NCI-H446 (cell line): ENCODE results near the gene FAM13C.
"Not testable (repeated sequence)": the region's sequence is repeated elsewhere in the genome, so short reads cannot be mapped to it uniquely, and the experiment has no call there.

Experiments
- DNase-seq, 2 experiments: peaks; one replicate each; lab custom pipeline; 2025; lab: John Stamatoyannopoulos, UW

The FAM13C gene

DNA sequence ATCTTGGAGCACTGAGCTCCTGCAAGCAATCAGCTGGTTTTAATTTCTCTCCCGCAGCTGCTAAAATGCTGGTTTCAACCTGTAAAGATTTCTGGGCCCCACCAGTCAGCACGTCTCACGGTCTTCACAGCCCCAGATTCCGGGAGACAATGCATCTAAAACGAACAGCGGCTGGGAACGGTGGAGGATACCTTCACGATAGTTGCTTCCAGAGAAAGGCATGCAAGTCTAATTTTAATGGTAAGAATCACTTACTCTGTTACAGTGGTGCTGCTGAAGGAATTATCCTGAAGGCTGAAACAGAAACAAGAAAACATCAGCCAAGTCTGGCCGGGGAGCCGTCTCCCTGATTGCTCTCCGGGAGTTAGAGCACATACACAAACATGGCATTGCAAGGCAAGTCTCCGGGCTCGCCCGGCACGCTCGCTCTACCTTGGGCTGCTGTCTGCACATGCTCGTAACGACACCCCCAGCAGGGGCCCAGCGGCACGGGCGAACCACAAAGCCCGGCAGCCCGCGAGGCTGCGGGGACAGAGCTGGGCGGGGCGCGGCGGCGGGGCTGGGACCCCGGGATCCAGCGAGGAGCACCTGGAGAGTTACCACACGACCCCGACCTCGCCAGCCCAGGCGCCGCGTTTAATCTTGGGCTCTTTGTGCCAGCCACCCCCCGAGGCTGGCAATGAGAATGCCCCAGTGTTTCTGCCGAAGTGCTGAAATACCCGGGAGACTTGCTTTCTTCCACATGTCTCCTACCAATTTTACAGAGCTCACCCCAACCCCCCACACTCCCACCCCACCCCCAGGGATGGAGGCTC lies at the start of gene FAM13C:
Gene FAM13C (minus strand): TSS at position 406 of the 815 bp plus-strand sequence. CDS start 89 bp downstream, at position 317.
- DNase-seq, result peak; percentile 18 to 65

DNA sequence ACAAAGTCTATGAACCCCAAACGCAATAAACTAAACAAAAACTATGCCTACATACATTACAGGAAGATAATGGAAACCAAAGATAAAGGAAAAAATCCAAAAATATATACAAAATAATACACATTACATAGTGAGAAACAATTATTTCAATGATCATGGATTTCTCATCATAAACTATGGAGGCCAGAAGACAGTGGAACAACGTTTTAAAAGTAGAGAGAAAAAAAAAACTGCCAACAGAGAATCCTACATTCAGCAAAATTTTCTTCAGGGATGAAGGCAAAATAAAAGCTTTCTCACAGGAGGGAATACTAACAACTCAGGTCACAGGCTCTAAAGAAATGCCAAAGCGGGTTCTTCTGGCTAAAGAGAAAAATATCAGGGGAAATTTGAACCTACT lies 42.9 kb upstream of the FAM13C start:
- no peak for DNase-seq

DNA sequence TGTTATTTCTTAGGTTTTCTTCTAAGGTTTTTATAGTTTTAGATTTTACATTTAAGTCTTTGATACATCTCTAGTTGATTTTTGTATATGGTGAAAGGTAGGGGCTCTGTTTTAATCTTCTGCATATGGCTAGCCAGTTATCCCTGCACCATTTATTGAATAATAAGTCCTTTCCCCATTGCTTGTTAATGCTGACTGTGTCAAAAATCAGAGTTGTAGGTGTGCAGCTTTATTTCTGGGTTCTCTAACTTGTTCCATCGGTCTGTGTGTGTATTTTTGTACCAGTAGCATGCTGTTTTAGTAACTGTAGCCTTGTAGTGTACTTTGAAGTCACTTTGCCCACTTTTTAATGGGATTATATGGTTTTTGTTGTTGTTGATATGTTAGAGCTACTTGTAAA lies 37.9 kb upstream of the FAM13C start:
- no peak for DNase-seq

DNA sequence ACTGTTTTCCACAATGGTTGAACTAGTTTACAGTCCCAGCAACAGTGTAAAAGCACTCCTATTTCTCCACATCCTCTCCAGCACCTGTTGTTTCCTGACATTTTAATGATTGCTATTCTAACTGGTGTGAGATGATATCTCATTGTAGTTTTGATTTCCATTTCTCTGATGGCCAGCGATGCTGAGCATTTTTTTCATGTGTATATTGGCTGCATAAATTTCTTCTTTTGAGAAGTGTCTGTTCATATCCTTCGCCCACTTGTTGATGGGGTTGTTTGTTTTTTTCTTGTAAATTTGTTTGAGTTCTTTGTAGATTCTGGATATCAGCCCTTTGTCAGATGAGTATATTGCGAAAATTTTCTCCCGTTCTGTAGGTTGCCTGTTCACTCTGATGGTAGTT lies 37.0 kb upstream of the FAM13C start:
- DNase-seq, result not testable (repeated sequence)

DNA sequence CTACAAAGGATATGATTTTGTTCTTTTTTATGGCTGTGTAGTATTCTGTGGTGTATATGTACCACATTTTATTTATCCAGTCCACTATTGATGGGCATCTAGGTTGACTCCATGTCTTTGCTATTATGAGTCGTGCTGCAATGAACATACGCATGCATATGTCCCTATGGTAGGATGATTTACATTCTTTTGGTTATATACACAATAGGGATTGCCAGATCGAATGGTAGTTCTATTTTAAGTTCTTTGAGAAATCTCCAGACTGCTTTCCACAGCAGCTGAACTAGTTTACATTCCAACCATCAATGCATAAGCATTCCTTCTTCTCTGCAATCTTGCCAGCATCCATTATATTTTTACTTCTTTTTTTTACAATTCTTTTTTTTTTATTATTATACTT lies 35.6 kb upstream of the FAM13C start:
- no peak for DNase-seq

DNA sequence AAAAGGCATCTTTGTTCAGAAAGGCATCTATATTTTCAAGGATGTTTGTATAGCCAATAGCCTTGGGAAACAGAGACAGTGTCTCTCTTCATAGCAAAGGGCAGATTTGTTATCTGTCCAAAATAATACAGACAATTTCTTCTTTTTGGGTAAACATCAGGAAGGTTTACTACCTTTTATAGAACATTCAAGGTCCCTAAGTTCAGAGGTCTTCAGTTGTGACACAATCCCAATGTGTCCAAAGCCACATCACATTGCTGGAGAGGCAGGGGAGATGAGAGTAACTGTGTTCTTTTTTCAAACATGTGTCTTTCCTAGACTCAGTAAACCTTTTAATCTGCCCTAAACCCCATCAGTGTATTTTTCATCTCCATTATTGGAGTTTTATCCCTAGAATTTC lies 33.6 kb upstream of the FAM13C start:
- no peak for DNase-seq

DNA sequence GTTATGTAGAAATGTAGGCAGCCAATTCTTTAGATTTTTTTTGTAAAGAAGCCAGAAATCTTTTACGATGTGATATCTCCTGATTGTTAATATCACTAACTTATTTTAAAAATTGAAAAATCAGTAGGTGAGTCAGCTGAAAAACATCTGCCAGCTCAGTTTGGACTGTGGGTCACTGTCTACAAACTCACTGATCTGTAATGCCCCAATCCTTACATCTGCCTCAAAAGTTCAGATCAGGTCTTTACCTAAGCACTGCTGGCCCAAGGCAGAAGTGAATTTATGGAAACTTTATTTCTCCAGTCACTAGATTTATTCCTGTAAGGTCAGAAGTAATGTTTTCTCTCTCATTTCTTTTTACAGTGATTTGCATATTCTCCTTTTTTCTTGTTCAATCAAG lies 31.0 kb upstream of the FAM13C start:
- no peak for DNase-seq

DNA sequence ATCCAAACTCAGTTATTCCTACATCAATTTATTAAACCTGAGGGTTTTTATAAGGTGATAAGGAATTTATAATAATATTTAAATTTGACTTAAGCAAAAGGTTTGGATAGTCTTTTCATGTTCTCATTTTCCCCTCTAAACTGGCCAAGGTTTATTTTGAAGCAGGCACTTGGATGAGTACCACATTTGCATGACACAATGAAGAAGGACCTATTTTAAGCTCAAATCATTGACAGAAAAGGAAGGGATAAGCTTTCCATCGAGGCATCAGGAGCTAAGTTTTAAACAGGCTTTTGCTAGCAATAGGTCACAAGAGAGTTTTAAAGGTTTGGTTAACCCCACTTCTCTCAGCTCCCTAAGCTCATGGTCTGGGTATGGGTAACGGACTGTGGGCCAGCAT lies 28.7 kb upstream of the FAM13C start:
- no peak for DNase-seq

DNA sequence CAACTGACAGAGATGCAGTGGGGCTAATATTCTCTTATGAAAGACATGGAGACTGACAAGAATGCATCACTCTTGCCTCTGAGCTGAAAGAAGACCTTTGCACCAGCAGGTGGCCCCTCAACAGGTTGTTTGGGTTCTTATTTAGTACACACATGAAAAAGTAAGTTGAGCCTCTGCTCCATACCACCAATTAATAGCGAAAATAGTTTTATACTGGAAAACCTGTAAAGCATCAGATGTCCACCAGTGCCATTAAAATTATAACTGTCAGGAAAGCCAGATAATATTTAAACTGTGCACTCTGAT lies 26.3 kb upstream of the FAM13C start:
- DNase-seq, result no peak

DNA sequence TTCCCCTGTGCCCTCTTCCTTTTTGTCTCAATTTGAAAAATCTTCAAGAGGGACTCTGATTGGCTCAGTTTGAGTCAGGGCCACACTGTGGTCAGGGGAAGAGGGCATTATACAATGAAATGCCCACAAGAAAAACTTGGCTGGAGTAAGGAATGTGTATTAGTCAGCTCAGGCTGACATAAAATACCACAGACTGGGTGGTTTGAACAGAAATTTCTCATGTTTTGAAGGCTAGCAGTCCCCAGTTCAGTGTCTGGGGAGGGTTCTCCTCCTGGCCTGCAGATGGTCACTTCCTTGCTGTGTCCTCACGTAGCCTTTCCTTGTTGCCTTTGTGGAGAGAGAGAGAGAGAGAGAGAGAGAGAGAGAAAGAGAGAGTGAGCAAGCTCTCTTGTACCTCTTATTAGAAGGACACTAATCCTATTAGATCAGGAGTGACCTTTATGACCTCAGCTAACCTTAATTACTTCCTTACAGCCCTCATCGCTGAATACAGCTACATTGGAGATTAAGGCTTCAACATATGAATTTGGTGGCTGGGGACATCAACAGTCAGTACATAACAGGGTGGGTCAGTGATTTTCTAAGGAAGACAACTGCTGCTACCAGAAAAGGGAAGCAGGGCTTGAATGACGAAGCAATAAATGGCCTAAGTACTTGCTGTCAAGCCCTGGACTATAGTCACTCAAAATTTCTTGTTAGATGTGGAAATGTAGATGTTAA lies 25.8 kb upstream of the FAM13C start:
- DNase-seq, result no peak

DNA sequence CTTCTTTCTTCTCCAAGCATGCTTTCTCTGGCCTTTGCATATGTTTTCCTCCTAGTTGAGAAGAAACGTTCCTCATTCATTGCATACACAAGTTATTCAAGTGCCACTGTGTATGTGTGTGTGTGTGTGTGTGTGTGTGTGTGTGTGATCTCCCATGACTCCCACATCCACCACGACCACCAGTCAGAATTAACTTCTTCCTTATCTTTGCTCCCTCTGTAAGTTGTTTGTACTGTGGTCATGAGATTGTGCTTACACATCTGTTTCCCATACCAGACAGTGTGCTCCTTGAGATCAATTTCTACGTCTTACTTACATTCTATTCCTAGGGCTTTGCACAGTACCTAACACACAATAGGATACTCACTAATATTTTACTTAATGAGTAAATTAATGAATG lies 22.4 kb upstream of the FAM13C start:
- DNase-seq, result no peak

DNA sequence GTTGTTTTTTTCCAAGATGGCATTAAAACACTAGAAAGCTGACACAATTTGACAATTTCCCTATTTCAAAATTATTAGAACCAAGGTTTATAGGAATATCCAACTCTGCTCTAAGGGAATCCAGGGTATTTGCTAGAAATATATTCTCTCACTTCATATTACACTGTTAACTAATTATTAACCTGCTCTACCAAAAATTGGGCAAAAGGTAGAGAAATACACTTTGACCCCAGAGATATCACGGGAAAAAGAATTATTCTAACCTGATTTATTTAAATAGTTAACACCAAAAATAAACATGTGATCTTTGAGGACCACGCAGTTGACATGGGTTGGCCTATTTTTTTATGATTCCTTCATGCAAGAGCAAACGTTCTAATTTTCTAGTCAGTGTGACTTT lies 21.6 kb upstream of the FAM13C start:
- DNase-seq, result no peak

DNA sequence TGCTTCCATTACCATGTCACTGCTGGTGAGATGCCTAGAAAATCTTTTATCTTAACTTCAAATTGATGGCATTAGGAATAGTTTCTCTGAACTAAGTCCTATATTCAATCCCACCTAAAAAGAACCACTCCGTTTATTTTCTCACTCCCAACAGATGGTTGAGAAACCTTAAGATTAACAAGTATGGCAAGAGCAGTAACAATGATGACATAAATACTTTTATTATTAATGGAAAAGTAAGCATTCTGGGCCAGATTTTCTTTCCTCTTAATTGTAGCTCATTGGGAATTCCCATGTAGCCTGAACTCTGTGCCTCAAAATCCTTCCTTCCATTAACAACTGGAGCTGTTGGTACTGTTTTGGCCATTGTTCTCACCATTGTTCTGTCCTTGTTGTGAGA lies 21.1 kb upstream of the FAM13C start:
- no peak for DNase-seq

DNA sequence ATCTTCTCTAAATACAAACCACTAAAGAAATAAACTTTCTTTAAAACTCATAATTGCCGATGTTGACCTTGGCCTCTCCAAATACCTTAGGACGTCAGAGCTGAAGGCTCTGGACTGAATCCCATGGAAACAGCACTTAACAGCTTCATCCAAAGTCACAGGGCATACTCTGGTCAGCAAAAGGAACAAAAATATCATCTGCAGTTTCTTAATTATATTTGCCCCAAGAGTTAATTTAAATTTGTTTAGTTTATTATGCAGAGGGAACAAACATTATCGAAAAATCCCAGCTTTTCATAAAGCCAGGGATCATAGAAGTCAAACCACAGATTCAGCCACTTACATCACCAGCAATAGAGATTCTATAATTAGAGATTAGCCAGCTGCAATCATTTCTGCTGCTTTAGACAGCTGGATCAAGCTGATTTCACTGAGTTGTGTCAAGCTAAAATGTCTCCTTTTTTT lies 20.5 kb upstream of the FAM13C start:
- no peak for DNase-seq

DNA sequence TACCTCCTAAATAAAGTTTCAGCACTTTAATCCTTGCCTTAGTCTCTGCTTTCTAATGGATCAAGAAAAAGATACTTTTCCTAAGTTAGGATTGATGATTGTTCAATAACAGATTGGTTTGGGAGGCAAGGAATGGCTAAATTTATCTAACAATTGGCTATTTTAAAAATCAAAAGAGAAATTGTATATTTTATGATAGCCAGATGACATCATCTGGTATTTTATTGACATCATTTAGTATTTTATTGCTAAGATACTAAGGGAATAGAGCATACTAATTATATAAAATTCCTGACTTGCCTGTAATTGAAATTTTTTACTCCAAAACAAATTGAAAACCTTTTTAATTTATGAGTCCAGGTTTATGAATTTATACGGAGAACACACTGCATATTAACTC lies 19.3 kb upstream of the FAM13C start:
- no peak for DNase-seq

DNA sequence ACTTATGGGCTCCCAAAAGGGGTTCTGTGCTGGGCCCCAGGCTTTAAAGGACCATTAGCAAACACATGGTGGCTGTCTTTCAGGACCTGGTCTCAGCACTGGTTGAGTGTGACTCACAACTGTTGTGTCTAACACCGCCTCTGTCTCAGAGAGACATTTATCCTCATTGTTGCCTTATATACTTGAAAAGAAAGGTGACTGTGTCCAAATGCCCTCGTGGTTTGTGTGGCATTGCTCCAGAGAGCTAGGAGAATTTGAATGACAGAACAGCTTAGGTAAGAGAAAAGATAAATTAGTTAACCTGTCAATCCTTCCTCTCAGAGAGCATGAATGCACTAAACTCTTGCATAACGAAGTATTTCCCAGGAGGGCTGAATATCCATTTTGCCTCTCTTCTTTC lies 14.5 kb upstream of the FAM13C start:
- DNase-seq, result no peak

DNA sequence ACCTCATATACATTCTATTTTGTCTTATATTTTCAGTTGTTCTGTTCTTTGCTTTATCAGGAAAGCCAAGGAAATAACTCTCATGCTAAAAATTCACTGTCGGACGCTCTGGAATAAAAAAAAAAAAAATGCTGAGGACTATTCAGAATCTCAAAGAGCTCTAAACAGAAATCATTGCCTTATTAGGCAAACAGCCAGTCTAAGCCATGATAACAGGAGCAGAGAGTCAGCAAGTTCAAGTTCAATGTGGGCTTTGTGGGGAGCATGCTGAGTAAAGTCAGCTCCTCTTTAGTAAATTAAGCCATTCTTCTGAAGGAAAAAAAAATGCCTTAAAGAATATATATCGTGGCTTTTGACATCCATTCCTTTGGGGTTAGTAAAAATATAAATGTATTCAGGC lies 13.6 kb upstream of the FAM13C start:
- no peak for DNase-seq

DNA sequence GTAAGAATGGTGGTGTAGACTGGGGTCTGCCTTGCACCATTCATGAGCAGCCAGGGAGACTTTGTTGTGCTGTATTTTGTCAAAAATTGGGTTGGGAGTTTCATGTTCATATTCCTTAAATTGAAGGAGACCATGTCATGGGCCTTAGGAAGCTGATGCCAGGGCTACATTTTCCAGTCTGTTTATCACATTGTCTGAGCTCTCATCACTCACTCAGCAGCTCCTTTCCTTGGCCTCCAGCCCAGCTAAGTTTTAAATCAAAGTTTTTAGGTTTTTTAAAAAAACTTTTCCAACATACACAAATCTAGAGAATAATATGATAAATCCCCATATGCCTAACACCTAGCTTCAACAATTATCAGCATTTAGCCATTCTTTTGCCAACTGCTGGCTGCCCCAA lies 12.6 kb upstream of the FAM13C start:
- peak; percentile 16 to 62 for DNase-seq

DNA sequence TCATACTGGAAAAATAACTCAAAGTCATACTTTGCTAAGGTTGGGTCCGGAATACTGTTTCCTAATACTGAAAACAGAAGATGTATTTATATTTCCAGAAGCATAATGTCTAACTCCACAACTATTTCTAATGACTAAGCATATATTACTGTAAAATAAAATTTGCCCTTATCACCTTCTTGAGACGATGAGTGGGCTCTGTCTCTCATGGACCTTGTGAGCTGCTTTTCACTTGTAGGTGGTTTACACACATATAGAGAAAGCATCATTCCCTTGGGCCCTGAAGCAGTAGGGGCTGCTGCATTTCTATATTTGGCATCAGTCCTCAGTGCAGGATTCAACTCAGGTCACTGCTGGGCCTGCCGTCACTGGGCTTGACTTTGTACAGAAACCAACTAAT lies 10.7 kb upstream of the FAM13C start:
- DNase-seq, result no peak

DNA sequence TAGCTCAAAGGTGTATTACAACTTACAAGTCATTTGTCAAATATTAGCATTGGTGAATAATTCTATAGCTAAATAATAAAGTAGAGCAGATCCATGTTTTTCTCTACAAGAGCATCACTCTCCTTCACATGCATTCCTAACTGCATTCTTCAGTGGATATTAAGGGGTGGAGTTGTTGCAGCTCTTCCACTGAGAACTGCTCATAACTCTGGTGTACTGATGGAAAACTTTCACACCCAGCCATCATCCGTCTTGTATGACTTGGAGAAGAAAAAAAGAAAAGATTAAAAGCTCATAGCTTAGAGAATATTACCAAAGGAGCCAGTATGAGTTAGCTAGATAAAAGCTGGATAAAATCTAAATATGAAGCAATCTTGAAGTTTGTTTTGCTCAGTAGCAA lies 10.2 kb upstream of the FAM13C start:
- DNase-seq, result no peak

DNA sequence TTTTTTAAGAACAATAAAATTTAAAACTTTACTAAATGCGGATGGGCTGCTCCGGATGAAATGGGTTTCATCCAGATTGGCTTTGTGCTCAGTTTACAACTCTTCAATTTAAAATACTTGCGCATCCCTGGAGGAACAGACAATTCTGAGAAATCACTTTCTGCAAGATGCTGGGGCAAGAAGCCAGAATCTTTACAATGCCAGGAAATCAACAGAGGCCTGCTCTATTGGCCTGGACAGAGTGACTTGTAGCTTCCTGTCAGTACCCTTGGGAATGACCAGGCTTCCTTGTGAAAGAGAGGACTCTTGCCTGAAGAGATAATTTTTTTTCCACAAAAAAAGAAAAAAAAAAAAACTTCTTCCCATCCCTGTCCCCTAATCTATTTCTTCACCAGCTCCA lies 3.9 kb upstream of the FAM13C start:
- DNase-seq, result no peak

DNA sequence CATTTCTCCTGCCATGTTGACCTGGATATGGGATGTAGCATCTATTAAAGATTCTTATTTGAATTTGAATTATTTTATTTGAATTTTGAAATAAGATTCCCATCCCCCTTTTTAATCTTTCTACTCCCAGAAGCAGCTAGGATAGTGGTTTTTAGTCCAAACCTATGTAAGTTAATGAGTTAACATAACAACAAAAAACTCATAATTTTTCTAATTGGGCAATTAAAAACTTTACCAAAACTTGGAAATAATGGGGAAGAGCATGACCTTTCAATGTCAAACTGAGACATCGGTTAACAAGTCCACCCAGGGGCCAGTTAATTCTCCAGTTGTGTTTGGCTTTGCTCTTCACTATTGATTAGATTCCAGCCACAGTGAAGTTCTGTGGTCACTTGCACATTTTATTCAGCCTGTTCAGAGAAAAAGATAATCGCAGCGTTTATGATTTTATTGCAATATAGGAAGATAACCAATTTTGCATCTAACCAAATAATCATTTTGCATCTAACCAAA lies 1.2 kb upstream of the FAM13C start:
- no peak for DNase-seq

DNA sequence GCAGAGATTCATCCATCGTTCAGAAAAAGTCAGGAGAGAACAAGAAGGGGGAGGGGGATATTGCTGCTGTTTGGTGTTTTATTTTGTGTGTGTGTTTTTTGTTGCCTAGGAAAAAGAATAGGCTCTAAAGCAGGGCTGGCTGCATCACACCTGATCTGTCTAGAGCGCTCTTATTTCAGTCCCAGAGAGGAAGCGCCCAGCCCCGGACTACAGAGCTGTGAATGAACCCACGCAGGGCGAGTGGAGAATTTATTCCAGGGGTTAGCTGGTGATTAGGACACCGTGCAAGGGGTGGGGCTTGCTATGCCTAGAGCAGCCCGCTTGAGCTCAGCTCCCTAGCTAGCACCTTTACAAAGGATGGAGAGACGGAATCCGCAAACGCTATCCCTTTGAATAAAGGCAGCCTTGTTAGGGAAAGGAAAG lies 621 bp upstream of the FAM13C start:
- DNase-seq, result peak; percentile 31 to 45
